ENCODE data around the gene ZFAND3.

Gene ZFAND3

DNA sequence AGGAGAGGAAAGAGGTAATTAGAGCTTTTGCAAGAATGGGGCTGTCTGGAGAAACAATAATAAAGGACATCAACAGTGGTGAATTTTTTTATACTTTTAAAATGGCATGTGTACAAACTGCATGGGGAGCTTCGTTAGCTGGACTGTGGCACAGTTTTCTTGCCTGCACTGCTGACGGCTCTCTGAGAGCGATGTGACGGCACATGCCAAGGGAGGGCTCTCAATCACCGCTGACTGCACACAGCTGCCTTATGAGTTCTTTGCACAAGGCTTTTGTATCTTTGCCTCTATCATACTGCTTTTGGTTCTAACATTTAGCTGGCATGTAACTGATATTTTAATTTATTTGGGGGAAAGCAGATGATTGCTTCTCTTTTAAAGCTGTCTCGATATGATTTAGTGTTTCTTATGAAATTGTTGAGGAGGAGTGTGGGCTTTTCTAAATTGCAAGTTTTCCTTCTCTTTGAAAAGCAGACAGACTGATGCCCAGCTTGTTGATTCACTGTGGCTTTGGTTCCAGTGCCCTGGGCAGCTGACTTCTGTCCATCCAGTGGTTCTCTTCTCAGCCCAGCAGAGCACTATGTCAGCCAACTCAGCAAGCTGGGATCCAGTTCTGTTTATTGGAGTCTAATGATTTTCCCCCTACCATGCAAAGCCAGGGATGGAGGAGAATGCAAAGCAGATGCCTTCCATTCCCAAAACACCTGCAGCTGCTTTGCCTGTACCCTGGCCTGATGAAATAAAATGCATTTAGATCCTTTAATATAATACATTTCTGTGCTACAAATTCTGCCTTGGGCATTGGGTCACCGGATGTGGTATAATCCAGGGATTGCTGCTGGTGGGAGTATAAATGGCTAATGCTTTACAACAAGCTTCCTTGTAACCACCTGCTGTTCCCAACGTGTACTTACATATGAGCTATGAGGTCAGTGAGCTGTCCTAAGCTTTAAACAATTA lies 323.9 kb downstream of the ZFAND3 start:
- TF ChIP-seq GATA3 (IDR thresholded peaks at IDR 0.05; ENCODE audit: low read depth, low read length): no peak
- TF ChIP-seq GATA2 (IDR thresholded peaks at IDR 0.05; ENCODE audit: low read depth, low read length): no peak

DNA sequence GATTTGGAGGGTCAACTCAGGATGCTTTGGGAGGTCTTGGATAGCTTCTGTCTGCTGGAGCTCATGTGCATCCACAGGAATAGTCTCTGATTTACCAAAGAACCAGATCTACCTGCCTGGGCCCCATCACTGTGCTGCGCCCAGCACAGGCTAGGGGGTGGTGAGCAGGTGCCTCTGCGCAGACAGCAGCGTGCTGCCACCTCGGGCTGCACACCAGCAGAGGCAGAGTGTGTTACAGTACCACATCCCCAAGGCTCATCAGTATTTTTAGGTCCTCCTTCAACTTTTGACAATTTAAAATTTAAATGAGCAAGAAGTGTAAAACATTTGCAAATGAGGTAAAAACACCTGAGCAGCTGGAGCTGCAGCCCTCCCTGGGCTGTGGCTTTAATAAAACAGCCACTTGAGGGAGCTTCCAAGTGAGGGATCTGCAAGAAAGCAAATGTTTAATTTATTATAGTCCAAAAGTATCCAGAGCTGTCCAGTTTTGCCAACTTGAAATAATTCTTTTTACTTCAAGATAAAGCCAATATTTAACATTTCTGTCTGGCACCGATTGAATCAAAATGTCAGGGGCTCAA lies 324.9 kb downstream of the ZFAND3 start:
- no peak for TF ChIP-seq GATA2 (IDR thresholded peaks at IDR 0.05; ENCODE audit: low read depth, low read length)
- TF ChIP-seq GATA3 (IDR thresholded peaks at IDR 0.05; ENCODE audit: low read depth, low read length): no peak

- TF ChIP-seq GATA2 (IDR thresholded peaks at IDR 0.05; ENCODE audit: low read depth, low read length) (no peak), GATA3 (IDR thresholded peaks at IDR 0.05; ENCODE audit: low read depth, low read length) (no peak)
Observed at GRCh38 chr6:38146021-38146733, 326.6 kb downstream of the ZFAND3 start.

- TF ChIP-seq GATA2 (IDR thresholded peaks at IDR 0.05; ENCODE audit: low read depth, low read length) (no peak), GATA3 (IDR thresholded peaks at IDR 0.05; ENCODE audit: low read depth, low read length) (no peak)
Observed at GRCh38 chr6:38146734-38147027, 327.2 kb downstream of the ZFAND3 start.

DNA sequence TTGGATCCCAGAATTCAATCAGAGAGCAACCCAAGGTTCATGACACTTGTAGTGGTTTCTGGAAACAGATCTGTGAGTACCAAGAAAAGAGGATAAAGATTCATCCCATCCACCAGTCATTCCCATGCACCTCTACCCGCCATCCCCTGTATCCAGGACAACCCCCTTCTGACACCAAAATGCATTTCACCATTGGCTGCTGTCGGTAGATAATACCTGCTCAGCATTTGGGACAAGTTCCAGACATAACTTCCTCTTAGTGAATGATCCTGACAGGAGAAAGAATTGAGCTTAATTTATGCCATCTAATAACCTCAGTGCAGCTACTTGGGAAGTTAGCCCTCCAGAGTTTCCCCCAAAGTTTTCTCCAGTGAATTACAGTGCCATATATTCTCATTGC lies 329.1 kb downstream of the ZFAND3 start:
- TF ChIP-seq GATA3 (IDR thresholded peaks at IDR 0.05; ENCODE audit: low read depth, low read length) (no peak), GATA2 (IDR thresholded peaks at IDR 0.05; ENCODE audit: low read depth, low read length) (no peak)

- TF ChIP-seq GATA2 (IDR thresholded peaks at IDR 0.05; ENCODE audit: low read depth, low read length) (no peak), GATA3 (IDR thresholded peaks at IDR 0.05; ENCODE audit: low read depth, low read length) (no peak)
Observed at GRCh38 chr6:38149531-38149930, 330.0 kb downstream of the ZFAND3 start.

DNA sequence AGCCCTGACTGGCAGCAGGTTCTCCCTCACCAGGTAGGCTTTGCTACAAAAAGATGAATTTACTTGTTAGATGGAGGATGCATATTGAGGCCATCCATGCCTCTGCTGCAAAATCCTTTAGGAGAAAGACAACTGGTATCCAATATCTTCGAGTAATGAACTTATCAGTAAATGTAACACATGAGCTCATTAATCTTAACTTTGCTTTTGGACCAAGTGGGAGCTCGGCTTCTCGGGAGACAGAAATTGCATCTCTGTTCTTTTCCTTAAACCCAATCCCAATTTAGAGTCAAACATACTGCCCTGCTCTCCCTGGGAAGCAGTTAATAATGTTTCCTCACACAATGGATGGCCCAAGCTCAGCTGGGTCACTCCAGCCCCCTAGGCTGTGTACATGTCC lies 330.5 kb downstream of the ZFAND3 start:
- TF ChIP-seq GATA2 (IDR thresholded peaks at IDR 0.05; ENCODE audit: low read depth, low read length) (no peak), GATA3 (IDR thresholded peaks at IDR 0.05; ENCODE audit: low read depth, low read length) (no peak)

- TF ChIP-seq GATA3 (IDR thresholded peaks at IDR 0.05; ENCODE audit: low read depth, low read length): no peak
- TF ChIP-seq GATA2 (IDR thresholded peaks at IDR 0.05; ENCODE audit: low read depth, low read length): no peak
Observed at GRCh38 chr6:38150681-38151296, 331.3 kb downstream of the ZFAND3 start.

DNA sequence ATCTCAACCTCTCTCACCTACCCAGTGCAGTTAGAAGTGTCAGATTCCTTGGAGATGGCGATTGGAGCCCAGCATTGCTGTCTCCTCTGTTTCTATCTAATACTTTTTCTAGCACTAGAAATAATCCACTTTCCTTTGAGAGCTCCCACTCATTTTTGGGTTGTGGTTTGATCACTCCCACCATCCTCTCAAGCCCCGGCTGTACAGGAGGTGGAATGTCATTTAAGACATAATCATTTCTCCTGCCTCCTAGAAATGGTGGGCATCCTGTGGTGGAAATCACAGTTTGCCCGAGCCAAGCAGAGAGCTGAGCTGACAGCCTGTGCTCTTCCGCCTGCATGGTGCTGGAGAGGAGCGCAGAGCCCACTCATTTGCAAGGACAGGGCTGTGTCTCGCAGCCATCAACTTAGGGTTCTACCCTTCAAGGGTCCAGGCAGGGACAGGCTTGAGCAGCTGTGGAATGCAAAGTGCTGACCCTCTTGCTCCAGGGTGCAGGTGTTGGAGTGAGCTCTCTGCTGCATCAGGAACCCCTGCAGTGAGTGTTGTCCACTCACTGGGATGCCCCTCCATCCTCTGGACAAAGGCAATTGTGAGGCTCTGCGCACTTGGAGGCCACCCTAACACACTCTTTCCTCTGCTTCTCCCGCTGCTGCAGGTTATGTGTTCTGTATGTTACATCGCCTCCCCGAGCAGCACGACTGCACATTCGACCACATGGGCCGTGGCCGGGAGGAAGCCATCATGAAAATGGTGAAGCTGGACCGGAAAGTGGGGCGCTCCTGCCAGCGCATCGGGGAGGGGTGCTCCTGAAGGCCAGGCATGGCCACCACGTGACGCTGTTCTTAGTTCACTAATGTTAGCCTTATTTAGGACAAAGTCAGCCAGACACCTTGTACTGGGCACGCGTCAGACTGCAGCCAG lies 332.3 kb downstream of the ZFAND3 start:
- TF ChIP-seq GATA3 (IDR thresholded peaks at IDR 0.05; ENCODE audit: low read depth, low read length): no peak
- no peak for TF ChIP-seq GATA2 (IDR thresholded peaks at IDR 0.05; ENCODE audit: low read depth, low read length)

- TF ChIP-seq GATA3 (IDR thresholded peaks at IDR 0.05; ENCODE audit: low read depth, low read length) (no peak), GATA2 (IDR thresholded peaks at IDR 0.05; ENCODE audit: low read depth, low read length) (no peak)
Observed at GRCh38 chr6:38152620-38153019, 333.1 kb downstream of the ZFAND3 start.

DNA sequence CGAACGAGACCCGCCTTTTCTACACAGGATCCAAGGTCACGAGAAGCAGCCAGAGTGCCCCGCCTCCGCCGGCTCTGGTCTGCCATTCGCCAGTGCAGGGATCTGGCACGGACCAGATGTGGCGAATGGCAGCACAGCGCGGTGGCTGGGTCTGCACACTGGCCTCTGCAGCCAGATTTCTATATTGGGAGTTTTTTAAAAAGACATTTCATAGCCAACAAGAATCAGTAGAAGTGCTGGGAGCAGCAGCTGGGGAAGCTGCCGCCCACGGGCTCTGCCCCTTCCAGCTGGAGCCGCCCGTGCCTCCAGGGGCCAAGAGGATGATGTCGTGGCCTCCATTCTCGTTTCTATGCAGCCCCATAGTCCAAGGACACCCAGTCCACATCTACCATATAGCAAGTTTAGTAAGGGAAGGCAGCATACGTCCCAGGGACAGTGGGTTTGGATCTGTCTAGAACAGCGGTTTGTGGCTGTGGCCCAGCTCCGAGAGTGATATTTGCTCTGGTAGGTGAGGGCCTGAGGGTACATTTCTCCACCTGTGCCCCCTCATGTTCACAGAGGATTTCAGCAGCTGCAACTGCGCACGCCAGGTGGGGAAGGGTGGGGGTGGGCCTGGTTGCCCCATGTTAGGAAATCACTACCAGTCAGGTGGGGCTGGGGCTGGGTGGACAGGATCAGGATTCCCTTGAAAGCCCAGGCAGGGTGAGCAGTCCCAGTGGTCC lies 333.7 kb downstream of the ZFAND3 start:
- TF ChIP-seq GATA2 (IDR thresholded peaks at IDR 0.05; ENCODE audit: low read depth, low read length) (no peak), GATA3 (IDR thresholded peaks at IDR 0.05; ENCODE audit: low read depth, low read length) (no peak)

GRCh38 chr6:38153798-38154345 lies 334.3 kb downstream of the ZFAND3 start:
- TF ChIP-seq GATA2 (IDR thresholded peaks at IDR 0.05; ENCODE audit: low read depth, low read length) (no peak), GATA3 (IDR thresholded peaks at IDR 0.05; ENCODE audit: low read depth, low read length) (no peak)
